RWPE1 (cell line): ENCODE results near the gene C1RL.

Source experiments
- CTCF ChIA-PET: fragments of 350-600 bp; sonication (Branson Sonifier 250); formaldehyde crosslinking; extraction: SDS; loops from one replicate; lab custom pipeline; 2021; lab: Yijun Ruan, JAX
- POLR2A ChIA-PET: fragments of 400-600 bp; formaldehyde crosslinking; extraction: SDS; loops from one replicate; lab custom pipeline; 2020; ENCODE audit warnings: antibody characterized with exemption; ENCODE audit not compliant: low non-redundant PET; lab: Yijun Ruan, JAX
- DNase-seq: peaks from one replicate; pipeline ENCODE4 v3.0.0; 2012; ENCODE audit warnings: low spot score
- H3K27ac ChIP-seq: fragments of 450-650 bp; 2 replicates; pipeline ENCODE4 v1.5.1; 2017
- CTCF ChIP-seq: fragments of 450-650 bp; conservative IDR thresholded peaks from 2 replicates; pipeline ENCODE4 v1.5.1; 2017; ENCODE audit warnings: low read depth, mild to moderate bottlenecking

C1RL gene

GRCh38 chr12:7108796-7109571, at the start of gene C1RL:
C1RL (minus strand) TSS chr12:7109214; CDS start chr12:7109180, 34 bp downstream.
- POLR2A ChIA-PET: interaction anchor here (0.5 to 1.6 kb wide), 4 partner anchors 10 to 419 kb away, joined by 3 to 4 read pairs (median 4); partner anchors contain the start of gene C12orf57
- CTCF ChIA-PET: interaction anchor here (0.6 to 1.1 kb wide), 19 partner anchors 11 to 1808 kb away, joined by 3 to 9 read pairs (median 4); partner anchors contain the start of genes C1S and RBP5
- H3K27ac ChIP-seq: peak within 1 kb of the TSS; percentile 92
- DNase-seq: peak; percentile 73
- peak; percentile 82 for TF ChIP-seq CTCF

GRCh38 chr12:7157391-7157790, 48.4 kb upstream of the C1RL start:
- DNase-seq: no peak
- H3K27ac ChIP-seq: no peak overlapping the region
- ChIA-PET CTCF (interaction anchor here (0.6 kb wide), 1 partner anchor 15 kb away, joined by 5 read pairs; no protein-coding TSS in a partner anchor), POLR2A (no interaction called here)
- TF ChIP-seq CTCF: no peak

GRCh38 chr12:7156259-7157197, 47.5 kb upstream of the C1RL start:
- ChIA-PET CTCF (interaction anchor here (0.9 kb wide), 1 partner anchor 48 kb away, joined by 4 read pairs; no protein-coding TSS in a partner anchor), POLR2A (no interaction called here)
- TF ChIP-seq CTCF: no peak
- peak overlapping the region; percentile 59 for H3K27ac ChIP-seq
- no peak for DNase-seq

GRCh38 chr12:7155471-7156034, 46.5 kb upstream of the C1RL start:
- ChIA-PET CTCF (interaction anchor here (0.6 to 1.9 kb wide), 4 partner anchors 11 to 94 kb away, joined by 3 to 9 read pairs (median 5); no protein-coding TSS in a partner anchor), POLR2A (no interaction called here)
- TF ChIP-seq CTCF: no peak
- peak overlapping the region; percentile 59 for H3K27ac ChIP-seq
- DNase-seq: peak; percentile 45

- POLR2A ChIA-PET: no interaction called here
- DNase-seq: no peak
- H3K27ac ChIP-seq: peak overlapping the region; percentile 59
- CTCF ChIA-PET: interaction anchor here (0.6 to 1.9 kb wide), 5 partner anchors 10 to 228 kb away, joined by 3 to 9 read pairs (median 5); no protein-coding TSS in a partner anchor
- no peak for TF ChIP-seq CTCF
These were observed 46.0 kb upstream of the C1RL start for GRCh38 chr12:7154901-7155470.
